Ascending aorta (tissue), 2 donors: Measurements from ENCODE around the gene CSK. TPM values are rescaled to one million over a fixed set of nuclear protein-coding genes. Genes with fewer than 3 reads are reported as not detected.

Experiments
- DNase-seq, 2 donors: peaks; one replicate each; pipeline ENCODE4 v3.0.0-alpha.2; 2019; ENCODE audit warnings: low spot score in 2 of 2
- H3K27ac ChIP-seq, 2 donors: fragments of 200-600 bp; sonication (generic); one replicate each; pipeline ENCODE4 v1.5.1; 2016 to 2017; ENCODE audit warnings: mild to moderate bottlenecking in 1 of 2
- H3K27me3 ChIP-seq: fragments of 200-600 bp; sonication (generic); one replicate; pipeline ENCODE4 v1.5.1; 2017
- H3K36me3 ChIP-seq, 2 donors: fragments of 200-600 bp; sonication (generic); one replicate each; pipeline ENCODE4 v1.5.1; 2016
- H3K4me1 ChIP-seq, 2 donors: fragments of 200-600 bp; sonication (generic); one replicate each; pipeline ENCODE4 v1.5.1; 2016 to 2017; ENCODE audit warnings: mild to moderate bottlenecking in 1 of 2
- H3K4me3 ChIP-seq, 2 donors: fragments of 200-600 bp; sonication (generic); one replicate each; pipeline ENCODE4 v1.5.1; 2016 to 2017; ENCODE audit warnings: mild to moderate bottlenecking in 1 of 2
- H3K9me3 ChIP-seq, 2 donors: fragments of 200-600 bp; sonication (generic); one replicate each; pipeline ENCODE4 v1.5.1; 2016
- intact Hi-C: fragments of 100-400 bp; cut with DNase I; formaldehyde crosslinking; loops from one replicate; pipeline ENCODE4 v1.15.1; 2023
- total RNA-seq: library from RNA; depleted of rRNA; stranded (reverse); fragments of >200 nt; gene quantifications from one replicate; pipeline ENCODE4 v1.1.0, GENCODE V29; 2016
- TF ChIP-seq, protein P1 (sequence below), 3 experiments: fragments of 200-600 bp in 2 of 3; fragments of 450-650 bp in 1 of 3; sonication (generic) in 2 of 3; IDR thresholded peaks; one replicate each; pipeline ENCODE4 v1.5.1; 2016 to 2019; ENCODE audit warnings: antibody characterized with exemption in 3 of 3, mild to moderate bottlenecking in 1 of 3, moderate library complexity in 1 of 3

Gene CSK
- total RNA-seq, 1 donor from 2014 or later = 31.0 TPM

DNA sequence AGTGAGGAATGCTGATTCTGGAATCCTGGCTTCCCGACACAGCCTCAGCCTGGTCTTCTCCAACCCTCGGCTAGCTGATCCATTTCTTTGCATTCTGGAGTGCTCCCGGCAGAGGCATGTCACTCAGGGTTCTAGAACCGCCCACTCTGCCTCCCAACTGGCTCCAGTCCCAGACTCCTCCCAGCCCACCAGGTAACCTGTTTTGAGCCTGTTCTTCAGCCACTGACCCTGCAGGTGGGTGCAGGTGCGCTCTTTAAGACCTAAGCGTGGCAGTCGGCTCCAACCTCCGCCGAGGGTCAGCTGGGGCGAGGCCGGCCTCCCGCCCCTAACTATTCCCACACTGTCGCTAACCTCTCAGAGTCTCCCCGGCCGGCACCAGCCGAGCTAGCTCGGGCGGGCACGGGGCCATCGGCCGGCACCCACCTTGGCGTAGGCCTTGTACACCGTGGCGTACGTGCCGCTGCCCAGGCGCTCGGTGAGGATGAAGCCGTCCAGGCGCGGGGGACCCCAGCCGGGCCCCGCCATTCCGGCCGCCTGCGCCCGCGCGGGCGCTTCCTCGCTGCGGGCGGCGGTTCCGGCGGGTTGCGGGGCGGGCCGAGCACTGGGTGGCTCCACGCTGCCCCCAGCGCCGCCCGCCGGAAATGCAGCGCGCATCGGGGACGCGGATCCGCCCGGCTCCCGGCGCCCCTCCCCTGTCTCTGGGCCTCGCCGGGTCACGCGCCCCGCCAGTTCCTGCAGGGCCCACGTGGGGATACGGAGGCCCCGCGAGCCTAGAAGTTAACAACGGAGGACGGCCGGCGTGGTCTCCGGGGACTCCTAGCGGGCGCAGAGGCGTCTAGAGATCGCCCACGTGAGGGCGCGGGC is 60.9 kb downstream of the CSK start, which contains the start of gene ULK3:
Gene ULK3 (minus strand): TSS at position 576 of the 864 bp plus-strand sequence. CDS start 51 bp downstream, at position 525.
- H3K9me3 ChIP-seq = no peaks in the 10 kb centered on the region
- H3K27ac ChIP-seq = peak within 1 kb of the TSS; percentile 75 to 78
- intact Hi-C loops = loop anchor here (1.0 to 5.0 kb wide), 4 partner anchors 30 to 109 kb away; partner anchors contain the start of genes COX5A, FAM219B and SCAMP2
- DNase-seq = peak; percentile 70 to 95
- H3K27me3 ChIP-seq = no peaks in the 10 kb centered on the region
- H3K4me1 ChIP-seq = peaks cover 4 to 7% of the 10 kb centered on the region in 2 donors
- TF ChIP-seq, protein P1, sequence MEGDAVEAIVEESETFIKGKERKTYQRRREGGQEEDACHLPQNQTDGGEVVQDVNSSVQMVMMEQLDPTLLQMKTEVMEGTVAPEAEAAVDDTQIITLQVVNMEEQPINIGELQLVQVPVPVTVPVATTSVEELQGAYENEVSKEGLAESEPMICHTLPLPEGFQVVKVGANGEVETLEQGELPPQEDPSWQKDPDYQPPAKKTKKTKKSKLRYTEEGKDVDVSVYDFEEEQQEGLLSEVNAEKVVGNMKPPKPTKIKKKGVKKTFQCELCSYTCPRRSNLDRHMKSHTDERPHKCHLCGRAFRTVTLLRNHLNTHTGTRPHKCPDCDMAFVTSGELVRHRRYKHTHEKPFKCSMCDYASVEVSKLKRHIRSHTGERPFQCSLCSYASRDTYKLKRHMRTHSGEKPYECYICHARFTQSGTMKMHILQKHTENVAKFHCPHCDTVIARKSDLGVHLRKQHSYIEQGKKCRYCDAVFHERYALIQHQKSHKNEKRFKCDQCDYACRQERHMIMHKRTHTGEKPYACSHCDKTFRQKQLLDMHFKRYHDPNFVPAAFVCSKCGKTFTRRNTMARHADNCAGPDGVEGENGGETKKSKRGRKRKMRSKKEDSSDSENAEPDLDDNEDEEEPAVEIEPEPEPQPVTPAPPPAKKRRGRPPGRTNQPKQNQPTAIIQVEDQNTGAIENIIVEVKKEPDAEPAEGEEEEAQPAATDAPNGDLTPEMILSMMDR (IDR thresholded peaks at IDR 0.05) = peak; percentile 66 to 90 (median 68)
- H3K4me3 ChIP-seq = peak within 1 kb of the TSS; percentile 70 to 95
- H3K36me3 ChIP-seq = peaks cover 21 to 23% of the 10 kb centered on the region in 2 donors

DNA sequence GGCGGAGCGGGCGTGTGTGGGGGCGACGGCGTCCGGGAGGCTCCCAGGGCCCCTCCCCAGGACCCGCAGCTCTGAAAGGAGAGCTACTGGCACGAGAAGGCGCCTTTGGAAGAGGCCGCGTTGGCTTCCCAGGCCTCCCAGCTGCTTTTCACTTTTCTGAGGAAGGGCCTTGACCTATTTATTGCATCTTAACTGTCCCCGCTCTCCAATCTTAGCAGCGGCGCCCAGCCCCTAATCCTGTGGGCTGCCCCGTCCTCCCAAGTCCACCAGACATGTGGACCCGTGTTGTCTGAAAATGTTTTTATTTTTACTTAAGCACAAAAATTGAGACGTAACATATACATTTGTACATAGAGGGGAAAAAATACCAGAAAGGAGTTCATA is 61.6 kb downstream of the CSK start:
- intact Hi-C loops = loop anchor here (1.0 to 5.0 kb wide), 4 partner anchors 29 to 109 kb away; partner anchors contain the start of genes COX5A, FAM219B and SCAMP2
- no peaks in the 10 kb centered on the region for H3K9me3 ChIP-seq
- DNase-seq = no peak
- no peaks in the 10 kb centered on the region for H3K27me3 ChIP-seq
- H3K27ac ChIP-seq = peak overlapping the region; percentile 74 to 78
- TF ChIP-seq, protein P1 (IDR thresholded peaks at IDR 0.05) = no peak
- H3K4me1 ChIP-seq = peaks cover 4 to 7% of the 10 kb centered on the region in 2 donors
- H3K36me3 ChIP-seq = peaks cover 21 to 29% of the 10 kb centered on the region in 2 donors
- peak overlapping the region; percentile 70 to 95 for H3K4me3 ChIP-seq

DNA sequence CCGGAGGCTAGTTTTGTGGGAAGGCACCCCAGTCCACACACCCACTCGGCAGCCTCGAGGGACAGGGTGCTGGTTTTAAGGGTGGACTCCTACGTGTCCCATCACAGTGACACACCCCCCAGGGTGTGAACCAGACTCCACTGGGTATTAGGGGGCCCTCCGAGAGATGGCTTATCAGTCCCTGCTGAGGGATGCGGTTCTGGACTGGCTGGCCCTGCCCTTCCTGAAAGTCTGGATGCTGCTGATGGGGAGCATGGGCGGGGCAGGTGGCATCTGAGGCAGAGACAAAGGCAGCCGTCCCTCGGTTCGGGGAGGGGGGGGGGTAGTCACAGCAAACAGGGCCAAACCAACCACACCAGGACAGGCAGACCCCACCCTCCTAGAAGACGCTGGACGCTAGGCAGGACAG is 62.0 kb downstream of the CSK start:
- Histone ChIP-seq H3K4me3 (peak overlapping the region in 1 of 2 donors; percentile 70), H3K27ac (peak overlapping the region; percentile 74 to 78), H3K27me3 (no peaks in the 10 kb centered on the region), H3K36me3 (peaks cover 23 to 34% of the 10 kb centered on the region in 2 donors), H3K9me3 (no peaks in the 10 kb centered on the region), H3K4me1 (peaks cover 4 to 7% of the 10 kb centered on the region in 2 donors)
- DNase-seq = no peak
- TF ChIP-seq, protein P1 (IDR thresholded peaks at IDR 0.05) = no peak
- intact Hi-C loops = loop anchor here (1.0 to 5.0 kb wide), 4 partner anchors 29 to 108 kb away; partner anchors contain the start of genes COX5A, FAM219B and SCAMP2

DNA sequence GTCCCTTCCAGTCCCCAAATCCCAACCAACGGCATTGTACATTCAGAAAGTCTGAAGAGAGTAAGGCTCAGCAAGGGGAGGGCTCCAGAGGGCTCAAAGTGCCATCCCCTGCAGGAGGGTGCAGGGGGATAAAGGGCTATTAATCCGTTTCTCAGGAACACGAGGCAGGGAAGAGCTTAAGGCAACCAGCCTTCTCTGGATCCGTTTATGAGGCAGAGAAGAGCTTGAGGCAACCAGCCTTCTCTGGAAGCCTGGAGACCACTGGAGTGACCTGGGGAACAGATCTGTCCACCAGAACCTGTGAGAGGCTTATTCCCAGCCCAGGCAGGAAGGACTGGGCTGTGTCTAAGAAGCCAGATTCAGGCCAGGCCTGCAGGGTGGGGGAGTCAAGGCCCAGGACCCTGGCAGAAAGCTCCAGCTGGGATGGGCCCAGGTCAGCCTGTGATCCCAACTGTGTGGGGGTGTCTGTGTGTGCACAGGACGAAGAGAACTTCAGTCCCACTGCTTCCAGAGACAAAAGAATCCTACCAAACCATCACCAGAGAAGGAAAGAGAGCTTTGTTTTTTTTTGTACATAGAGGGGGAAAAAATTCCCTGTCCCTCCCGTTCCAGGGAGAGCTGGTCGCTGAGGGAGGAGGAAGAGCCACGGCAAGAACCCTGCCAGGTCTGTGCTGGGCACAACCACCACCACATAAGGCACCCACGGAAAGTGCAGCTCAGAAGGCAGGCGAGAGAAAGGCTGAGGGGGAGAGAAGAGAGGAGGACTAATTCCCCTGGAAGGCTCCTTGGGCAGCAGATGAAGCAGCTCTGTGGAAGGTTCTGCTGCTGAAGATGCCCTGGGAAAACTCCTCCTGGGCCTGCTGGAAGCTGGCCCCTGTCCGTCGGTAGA is 62.7 kb downstream of the CSK start:
- intact Hi-C loops = loop anchor here (5.0 kb wide), 2 partner anchors 93 to 108 kb away; partner anchors contain the start of gene COX5A
- Histone ChIP-seq H3K9me3 (no peaks in the 10 kb centered on the region), H3K27me3 (no peaks in the 10 kb centered on the region), H3K4me1 (peaks cover 4 to 7% of the 10 kb centered on the region in 2 donors), H3K4me3 (no peak overlapping the region), H3K36me3 (peaks cover 29 to 34% of the 10 kb centered on the region in 2 donors), H3K27ac (no peak overlapping the region)
- DNase-seq = no peak
- TF ChIP-seq, protein P1 (IDR thresholded peaks at IDR 0.05) = no peak

DNA sequence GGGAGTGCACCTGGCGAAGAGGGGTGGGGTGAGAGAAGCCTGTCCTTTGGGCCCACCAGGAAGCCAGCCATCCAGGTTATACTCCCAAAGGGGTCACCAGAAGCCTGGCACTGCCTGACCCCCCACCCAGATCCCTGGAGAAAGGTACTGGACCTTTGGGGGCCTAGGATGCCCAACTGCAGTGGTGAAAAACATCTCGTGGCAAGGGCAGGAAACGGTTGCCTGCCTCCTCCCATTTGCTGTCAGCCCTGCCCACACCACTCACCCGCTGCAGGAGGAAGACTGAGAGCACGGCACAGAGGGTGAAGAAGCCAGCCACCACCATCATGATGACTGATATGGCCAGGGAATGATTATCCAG is 63.3 kb downstream of the CSK start:
- Histone ChIP-seq H3K36me3 (peaks cover 35 to 37% of the 10 kb centered on the region in 2 donors), H3K4me1 (peaks cover 4 to 7% of the 10 kb centered on the region in 2 donors), H3K27ac (no peak overlapping the region), H3K27me3 (no peaks in the 10 kb centered on the region), H3K4me3 (no peak overlapping the region), H3K9me3 (no peaks in the 10 kb centered on the region)
- intact Hi-C loops = no loop called here
- DNase-seq = no peak
- TF ChIP-seq, protein P1 (IDR thresholded peaks at IDR 0.05) = no peak
